CD4-positive, alpha-beta T cell treated with Interleukin-17A for 4 hours (primary cell): Measurements from ENCODE around the gene TRIM7.
A peak's percentile ranks its signal among the peaks of the same experiment; 100 is the strongest.
"Not testable (repeated sequence)": the region's sequence is repeated elsewhere in the genome, so short reads cannot be mapped to it uniquely, and the experiment has no call there.

Source experiments
- DNase-seq: peaks from one replicate; pipeline ENCODE4 v3.0.0-alpha.2; 2020; ENCODE audit warnings: mixed read lengths

TRIM7 gene

GRCh38 chr5:181232593-181232992, 27.6 kb upstream of the TRIM7 start:
- no peak for DNase-seq

- DNase-seq = no peak
These were observed 26.4 kb upstream of the TRIM7 start for GRCh38 chr5:181231432-181231831.

GRCh38 chr5:181230551-181230950, 25.6 kb upstream of the TRIM7 start:
- no peak for DNase-seq

GRCh38 chr5:181229996-181230395, 25.0 kb upstream of the TRIM7 start:
- no peak for DNase-seq

GRCh38 chr5:181224390-181225229, 19.6 kb upstream of the TRIM7 start:
- DNase-seq = peak; percentile 52

GRCh38 chr5:181223729-181224389, 18.9 kb upstream of the TRIM7 start:
- no peak for DNase-seq

GRCh38 chr5:181223058-181223728, 18.2 kb upstream of the TRIM7 start, which contains the start of gene TRIM41:
Gene TRIM41 (plus strand): TSS chr5:181223281. CDS start chr5:181224000, 719 bp downstream.
- peak; percentile 99 for DNase-seq

GRCh38 chr5:181222630-181223057, 17.6 kb upstream of the TRIM7 start:
- no peak for DNase-seq

GRCh38 chr5:181221792-181222629, 17.0 kb upstream of the TRIM7 start:
- DNase-seq = peak; percentile 92

- DNase-seq = peak; percentile 69
These were observed 16.3 kb upstream of the TRIM7 start for GRCh38 chr5:181221105-181221791.

GRCh38 chr5:181220178-181220515, 15.2 kb upstream of the TRIM7 start:
- DNase-seq = no peak

- no peak for DNase-seq
These were observed 14.5 kb upstream of the TRIM7 start for GRCh38 chr5:181219262-181220177.

GRCh38 chr5:181218795-181219124, 13.8 kb upstream of the TRIM7 start:
- no peak for DNase-seq

GRCh38 chr5:181217803-181218062, 12.7 kb upstream of the TRIM7 start:
- DNase-seq = peak; percentile 61

GRCh38 chr5:181217111-181217802, 12.3 kb upstream of the TRIM7 start:
- peak; percentile 72 for DNase-seq

- peak; percentile 63 for DNase-seq
These were observed 11.3 kb upstream of the TRIM7 start for GRCh38 chr5:181215997-181216989.

- not testable (repeated sequence) for DNase-seq
These were observed 9.3 kb upstream of the TRIM7 start for GRCh38 chr5:181214249-181214648.

GRCh38 chr5:181212934-181213333, 7.9 kb upstream of the TRIM7 start:
- no peak for DNase-seq

- DNase-seq = no peak
These were observed 7.1 kb upstream of the TRIM7 start for GRCh38 chr5:181212080-181212479.
